ENCODE measurements around the gene ABCC11. TPM values are rescaled to one million over a fixed set of nuclear protein-coding genes. Genes with fewer than 3 reads are reported as not detected.

ABCC11 gene
- total and polyA plus RNA-seq, 2 of the 13 experiments (the other 11 are each of a cell fraction or from before 2014, with no cell fraction given): 1.0 to 1.4 TPM

DNA sequence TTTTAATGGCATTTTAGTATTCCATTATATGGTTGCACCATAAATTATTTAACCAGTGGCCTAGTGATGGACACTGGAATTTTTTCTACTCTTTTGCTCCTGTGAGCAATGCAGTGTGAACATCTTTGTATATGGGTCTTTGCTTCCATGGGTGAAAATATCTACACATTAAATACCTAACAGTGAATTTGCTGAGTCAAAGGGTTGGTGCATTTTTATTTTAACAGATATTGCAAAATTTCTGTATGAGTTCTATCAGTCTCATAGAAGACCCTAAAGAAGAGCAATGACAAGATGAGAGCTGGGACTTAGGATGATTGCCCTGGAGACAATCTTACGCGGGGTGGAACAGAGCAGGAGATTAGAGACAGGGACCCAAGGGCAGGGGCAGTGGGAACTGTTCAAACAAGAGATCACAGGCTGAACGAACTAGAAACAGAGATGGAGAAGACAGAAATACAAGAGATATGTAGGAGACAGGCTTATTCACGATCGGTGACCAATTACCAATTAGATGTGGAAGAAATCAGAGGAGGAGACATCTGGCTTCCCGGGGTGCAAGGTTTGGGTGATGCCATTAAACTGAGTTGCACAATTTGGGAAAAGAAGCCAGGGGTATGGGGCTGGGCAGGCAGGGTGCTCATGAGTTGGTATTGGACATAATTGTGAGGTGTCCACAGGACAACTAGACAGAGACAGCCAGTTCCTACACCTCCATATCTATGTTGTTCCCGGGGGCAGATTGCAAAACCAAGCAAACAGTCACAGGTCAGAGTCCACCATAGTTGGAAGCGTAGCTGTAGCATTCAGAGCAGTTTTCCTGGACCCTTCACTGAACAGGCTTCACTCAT lies 43.1 kb downstream of the ABCC11 start (continued):
- peak; percentile 91; the same call in 1 of the 2 replicates for TF ChIP-seq ZNF431 (CRISPR knock-in tag; IDR thresholded peaks at IDR 0.05; ENCODE audit: borderline replicate concordance, low read depth)
- TF ChIP-seq ZNF335 (CRISPR knock-in tag; IDR thresholded peaks at IDR 0.05): peak; percentile 70
- peak; percentile 93 for TF ChIP-seq TEAD3 (CRISPR knock-in tag; optimal IDR thresholded peaks at IDR 0.05; ENCODE audit: borderline replicate concordance)
- TF ChIP-seq, protein P1, sequence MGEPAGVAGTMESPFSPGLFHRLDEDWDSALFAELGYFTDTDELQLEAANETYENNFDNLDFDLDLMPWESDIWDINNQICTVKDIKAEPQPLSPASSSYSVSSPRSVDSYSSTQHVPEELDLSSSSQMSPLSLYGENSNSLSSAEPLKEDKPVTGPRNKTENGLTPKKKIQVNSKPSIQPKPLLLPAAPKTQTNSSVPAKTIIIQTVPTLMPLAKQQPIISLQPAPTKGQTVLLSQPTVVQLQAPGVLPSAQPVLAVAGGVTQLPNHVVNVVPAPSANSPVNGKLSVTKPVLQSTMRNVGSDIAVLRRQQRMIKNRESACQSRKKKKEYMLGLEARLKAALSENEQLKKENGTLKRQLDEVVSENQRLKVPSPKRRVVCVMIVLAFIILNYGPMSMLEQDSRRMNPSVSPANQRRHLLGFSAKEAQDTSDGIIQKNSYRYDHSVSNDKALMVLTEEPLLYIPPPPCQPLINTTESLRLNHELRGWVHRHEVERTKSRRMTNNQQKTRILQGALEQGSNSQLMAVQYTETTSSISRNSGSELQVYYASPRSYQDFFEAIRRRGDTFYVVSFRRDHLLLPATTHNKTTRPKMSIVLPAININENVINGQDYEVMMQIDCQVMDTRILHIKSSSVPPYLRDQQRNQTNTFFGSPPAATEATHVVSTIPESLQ (CRISPR knock-in tag; conservative IDR thresholded peaks at IDR 0.05): no peak; the same call in 1 of the 2 replicates
- TF ChIP-seq, protein P2, sequence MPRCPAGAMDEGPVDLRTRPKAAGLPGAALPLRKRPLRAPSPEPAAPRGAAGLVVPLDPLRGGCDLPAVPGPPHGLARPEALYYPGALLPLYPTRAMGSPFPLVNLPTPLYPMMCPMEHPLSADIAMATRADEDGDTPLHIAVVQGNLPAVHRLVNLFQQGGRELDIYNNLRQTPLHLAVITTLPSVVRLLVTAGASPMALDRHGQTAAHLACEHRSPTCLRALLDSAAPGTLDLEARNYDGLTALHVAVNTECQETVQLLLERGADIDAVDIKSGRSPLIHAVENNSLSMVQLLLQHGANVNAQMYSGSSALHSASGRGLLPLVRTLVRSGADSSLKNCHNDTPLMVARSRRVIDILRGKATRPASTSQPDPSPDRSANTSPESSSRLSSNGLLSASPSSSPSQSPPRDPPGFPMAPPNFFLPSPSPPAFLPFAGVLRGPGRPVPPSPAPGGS (CRISPR knock-in tag; IDR thresholded peaks at IDR 0.05): peak; percentile 84
- peak; percentile 40; the same call in 1 of the 2 replicates for TF ChIP-seq ZNF891 (CRISPR knock-in tag; IDR thresholded peaks at IDR 0.05)
- TF ChIP-seq ZNF616 (CRISPR knock-in tag; IDR thresholded peaks at IDR 0.05; ENCODE audit: low read depth): no peak
- TF ChIP-seq SRSF1 (optimal IDR thresholded peaks at IDR 0.05; ENCODE audit: low read depth, low read length): no peak
- TF ChIP-seq, protein P3, sequence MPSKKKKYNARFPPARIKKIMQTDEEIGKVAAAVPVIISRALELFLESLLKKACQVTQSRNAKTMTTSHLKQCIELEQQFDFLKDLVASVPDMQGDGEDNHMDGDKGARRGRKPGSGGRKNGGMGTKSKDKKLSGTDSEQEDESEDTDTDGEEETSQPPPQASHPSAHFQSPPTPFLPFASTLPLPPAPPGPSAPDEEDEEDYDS (CRISPR knock-in tag; IDR thresholded peaks at IDR 0.05): peak; percentile 80; the same call in 1 of the 2 replicates
- TF ChIP-seq, protein P4, sequence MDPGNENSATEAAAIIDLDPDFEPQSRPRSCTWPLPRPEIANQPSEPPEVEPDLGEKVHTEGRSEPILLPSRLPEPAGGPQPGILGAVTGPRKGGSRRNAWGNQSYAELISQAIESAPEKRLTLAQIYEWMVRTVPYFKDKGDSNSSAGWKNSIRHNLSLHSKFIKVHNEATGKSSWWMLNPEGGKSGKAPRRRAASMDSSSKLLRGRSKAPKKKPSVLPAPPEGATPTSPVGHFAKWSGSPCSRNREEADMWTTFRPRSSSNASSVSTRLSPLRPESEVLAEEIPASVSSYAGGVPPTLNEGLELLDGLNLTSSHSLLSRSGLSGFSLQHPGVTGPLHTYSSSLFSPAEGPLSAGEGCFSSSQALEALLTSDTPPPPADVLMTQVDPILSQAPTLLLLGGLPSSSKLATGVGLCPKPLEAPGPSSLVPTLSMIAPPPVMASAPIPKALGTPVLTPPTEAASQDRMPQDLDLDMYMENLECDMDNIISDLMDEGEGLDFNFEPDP (CRISPR knock-in tag; conservative IDR thresholded peaks at IDR 0.05): 0 out of 2 replicates have a peak, but pooled peaks have one; percentile 87
- peak; percentile 66; the same call in 1 of the 2 replicates for TF ChIP-seq BRD4 (CRISPR knock-in tag; IDR thresholded peaks at IDR 0.05)
- TF ChIP-seq TCF12 (IDR thresholded peaks at IDR 0.05): no peak
- peak; percentile 59; the same call in 1 of the 2 replicates for TF ChIP-seq TCF12 (CRISPR knock-in tag; IDR thresholded peaks at IDR 0.05)
- TF ChIP-seq FOXC1 (CRISPR knock-in tag; IDR thresholded peaks at IDR 0.05; ENCODE audit: borderline replicate concordance): peak; percentile 81; the same call in 1 of the 2 replicates
- TF ChIP-seq, protein P5, sequence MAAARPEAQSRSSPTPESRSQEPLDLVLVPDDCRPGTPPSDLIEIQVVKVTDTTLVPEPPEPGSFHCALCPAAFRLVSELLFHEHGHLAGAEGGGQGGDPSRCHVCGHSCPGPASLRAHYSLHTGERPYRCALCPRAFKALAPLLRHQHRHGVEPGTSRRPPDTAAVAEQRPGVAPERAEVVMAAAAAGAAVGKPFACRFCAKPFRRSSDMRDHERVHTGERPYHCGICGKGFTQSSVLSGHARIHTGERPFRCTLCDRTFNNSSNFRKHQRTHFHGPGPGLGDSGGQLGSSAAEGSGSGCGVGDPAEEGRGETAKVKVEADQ (CRISPR knock-in tag; IDR thresholded peaks at IDR 0.05; ENCODE audit: borderline replicate concordance): 0 out of 2 replicates have a peak, but pooled peaks have one; percentile 51
- 0 out of 2 replicates have a peak, but pooled peaks have one; percentile 63 for TF ChIP-seq MYNN (CRISPR knock-in tag; IDR thresholded peaks at IDR 0.05; ENCODE audit: low read depth)
- 0 out of 2 replicates have a peak, but pooled peaks have one; percentile 15 for TF ChIP-seq ZNF720 (CRISPR knock-in tag; IDR thresholded peaks at IDR 0.05)
- TF ChIP-seq, protein P6, sequence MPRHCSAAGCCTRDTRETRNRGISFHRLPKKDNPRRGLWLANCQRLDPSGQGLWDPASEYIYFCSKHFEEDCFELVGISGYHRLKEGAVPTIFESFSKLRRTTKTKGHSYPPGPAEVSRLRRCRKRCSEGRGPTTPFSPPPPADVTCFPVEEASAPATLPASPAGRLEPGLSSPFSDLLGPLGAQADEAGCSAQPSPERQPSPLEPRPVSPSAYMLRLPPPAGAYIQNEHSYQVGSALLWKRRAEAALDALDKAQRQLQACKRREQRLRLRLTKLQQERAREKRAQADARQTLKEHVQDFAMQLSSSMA (CRISPR knock-in tag; IDR thresholded peaks at IDR 0.05): peak; percentile 73; the same call in 1 of the 2 replicates
- TF ChIP-seq, protein P7, sequence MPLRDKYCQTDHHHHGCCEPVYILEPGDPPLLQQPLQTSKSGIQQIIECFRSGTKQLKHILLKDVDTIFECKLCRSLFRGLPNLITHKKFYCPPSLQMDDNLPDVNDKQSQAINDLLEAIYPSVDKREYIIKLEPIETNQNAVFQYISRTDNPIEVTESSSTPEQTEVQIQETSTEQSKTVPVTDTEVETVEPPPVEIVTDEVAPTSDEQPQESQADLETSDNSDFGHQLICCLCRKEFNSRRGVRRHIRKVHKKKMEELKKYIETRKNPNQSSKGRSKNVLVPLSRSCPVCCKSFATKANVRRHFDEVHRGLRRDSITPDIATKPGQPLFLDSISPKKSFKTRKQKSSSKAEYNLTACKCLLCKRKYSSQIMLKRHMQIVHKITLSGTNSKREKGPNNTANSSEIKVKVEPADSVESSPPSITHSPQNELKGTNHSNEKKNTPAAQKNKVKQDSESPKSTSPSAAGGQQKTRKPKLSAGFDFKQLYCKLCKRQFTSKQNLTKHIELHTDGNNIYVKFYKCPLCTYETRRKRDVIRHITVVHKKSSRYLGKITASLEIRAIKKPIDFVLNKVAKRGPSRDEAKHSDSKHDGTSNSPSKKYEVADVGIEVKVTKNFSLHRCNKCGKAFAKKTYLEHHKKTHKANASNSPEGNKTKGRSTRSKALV (CRISPR knock-in tag; IDR thresholded peaks at IDR 0.05): peak; percentile 36; the same call in 1 of the 2 replicates

Data from HepG2 (cell line).